T-helper 1 cell treated with Interleukin-12 subunit alpha and Interleukin-12 subunit beta and Interleukin-4 antibody, amounts not matched to agents 30 μg/mL and 1 μg/mL, for 36 hours (primary cell): ENCODE measurements around the gene TRIM63.

Experiments used
- H3K27ac Mint-ChIP-seq: one replicate; pipeline ENCODE4 v1.8.0; 2021; ENCODE audit warnings: mild to moderate bottlenecking, mixed read lengths
- H3K27me3 Mint-ChIP-seq: one replicate; pipeline ENCODE4 v1.8.0; 2021; ENCODE audit warnings: low read depth, mixed read lengths
- H3K36me3 Mint-ChIP-seq: one replicate; pipeline ENCODE4 v1.8.0; 2021; ENCODE audit warnings: low read depth, mixed read lengths
- H3K4me1 Mint-ChIP-seq: one replicate; pipeline ENCODE4 v1.8.0; 2021; ENCODE audit warnings: low read depth, mixed read lengths
- H3K4me3 Mint-ChIP-seq: one replicate; pipeline ENCODE4 v1.8.0; 2021; ENCODE audit warnings: mild to moderate bottlenecking, moderate library complexity, mixed read lengths
- H3K9me3 Mint-ChIP-seq: one replicate; pipeline ENCODE4 v1.8.0; 2021; ENCODE audit warnings: mixed read lengths

Gene TRIM63

DNA sequence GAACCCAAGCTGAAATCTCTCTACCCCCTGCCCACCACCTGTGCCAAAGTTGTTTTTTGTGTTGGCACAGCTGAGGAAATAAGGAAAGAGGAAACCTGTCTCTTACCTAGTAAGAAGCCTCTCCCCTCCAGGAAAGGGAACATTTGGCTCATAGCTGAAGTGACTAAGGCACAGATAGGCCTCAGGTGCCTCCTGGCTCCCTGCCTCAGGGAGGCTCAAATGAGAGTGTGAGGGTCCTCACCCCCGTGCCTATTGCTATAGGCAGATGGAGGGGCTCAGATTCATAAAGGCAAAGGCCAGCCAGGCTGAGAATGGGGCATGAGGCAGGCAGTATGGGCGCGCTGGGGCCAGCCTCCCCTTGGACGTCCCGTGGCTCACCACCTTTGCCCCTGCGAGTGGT, 29.0 kb downstream of the TRIM63 start:
- H3K4me3 Mint-ChIP-seq: no peak overlapping the region
- H3K4me1 Mint-ChIP-seq: peaks cover 12% of the 10 kb centered on the region
- H3K36me3 Mint-ChIP-seq: no peaks in the 10 kb centered on the region
- no peaks in the 10 kb centered on the region for H3K9me3 Mint-ChIP-seq
- H3K27ac Mint-ChIP-seq: no peak overlapping the region
- peaks cover 12% of the 10 kb centered on the region for H3K27me3 Mint-ChIP-seq

DNA sequence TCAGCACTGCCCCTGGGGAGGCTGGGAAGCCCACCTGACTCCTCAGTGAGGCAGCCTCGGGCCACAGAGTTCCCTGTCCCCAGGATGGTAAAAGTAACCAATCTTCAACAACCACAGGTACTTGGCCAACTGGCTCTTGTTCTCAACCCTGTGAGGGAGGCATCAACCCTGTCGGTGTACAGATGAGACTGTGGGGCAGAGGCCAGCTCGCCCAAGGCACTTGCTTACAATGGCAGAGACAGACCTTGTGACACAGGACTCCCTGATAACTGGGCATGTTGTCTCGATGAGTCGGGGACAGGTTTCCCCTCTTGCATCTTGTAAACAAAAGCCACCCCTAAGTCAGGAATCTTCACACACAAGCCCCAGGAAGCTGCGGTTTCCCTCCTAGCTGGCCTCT, 29.5 kb downstream of the TRIM63 start:
- peaks cover 12% of the 10 kb centered on the region for H3K4me1 Mint-ChIP-seq
- no peak overlapping the region for H3K4me3 Mint-ChIP-seq
- H3K27ac Mint-ChIP-seq: no peak overlapping the region
- no peaks in the 10 kb centered on the region for H3K36me3 Mint-ChIP-seq
- peaks cover 10% of the 10 kb centered on the region for H3K27me3 Mint-ChIP-seq
- H3K9me3 Mint-ChIP-seq: no peaks in the 10 kb centered on the region

DNA sequence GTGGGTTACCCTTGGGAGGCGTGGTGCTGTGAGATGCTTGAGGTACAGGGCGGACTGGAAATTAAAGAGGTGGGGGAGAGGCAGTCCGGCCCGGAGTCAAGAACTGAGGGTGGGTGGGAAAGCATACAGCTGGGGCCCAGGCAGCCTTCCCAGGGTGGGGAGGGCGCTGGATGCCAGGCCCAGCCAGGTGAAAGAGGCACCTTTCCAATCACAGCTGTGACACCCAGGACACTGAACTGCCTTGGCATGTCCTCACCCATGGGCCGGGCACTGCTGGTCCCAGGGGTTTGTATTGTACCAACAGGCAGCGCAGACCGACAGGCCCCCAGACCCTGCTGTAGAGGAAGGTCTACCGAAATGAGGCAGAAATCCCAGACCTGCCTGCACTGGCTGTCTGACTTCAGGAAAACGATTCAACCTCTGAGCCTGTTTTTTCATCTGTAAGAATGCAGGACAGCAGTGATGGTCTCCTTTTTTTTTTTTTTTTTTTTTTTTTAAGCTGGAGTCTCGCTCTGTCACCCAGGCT, 30.6 kb downstream of the TRIM63 start:
- peaks cover 14% of the 10 kb centered on the region for H3K27me3 Mint-ChIP-seq
- H3K27ac Mint-ChIP-seq: no peak overlapping the region
- H3K36me3 Mint-ChIP-seq: no peaks in the 10 kb centered on the region
- no peaks in the 10 kb centered on the region for H3K9me3 Mint-ChIP-seq
- H3K4me1 Mint-ChIP-seq: peaks cover 12% of the 10 kb centered on the region
- H3K4me3 Mint-ChIP-seq: no peak overlapping the region

DNA sequence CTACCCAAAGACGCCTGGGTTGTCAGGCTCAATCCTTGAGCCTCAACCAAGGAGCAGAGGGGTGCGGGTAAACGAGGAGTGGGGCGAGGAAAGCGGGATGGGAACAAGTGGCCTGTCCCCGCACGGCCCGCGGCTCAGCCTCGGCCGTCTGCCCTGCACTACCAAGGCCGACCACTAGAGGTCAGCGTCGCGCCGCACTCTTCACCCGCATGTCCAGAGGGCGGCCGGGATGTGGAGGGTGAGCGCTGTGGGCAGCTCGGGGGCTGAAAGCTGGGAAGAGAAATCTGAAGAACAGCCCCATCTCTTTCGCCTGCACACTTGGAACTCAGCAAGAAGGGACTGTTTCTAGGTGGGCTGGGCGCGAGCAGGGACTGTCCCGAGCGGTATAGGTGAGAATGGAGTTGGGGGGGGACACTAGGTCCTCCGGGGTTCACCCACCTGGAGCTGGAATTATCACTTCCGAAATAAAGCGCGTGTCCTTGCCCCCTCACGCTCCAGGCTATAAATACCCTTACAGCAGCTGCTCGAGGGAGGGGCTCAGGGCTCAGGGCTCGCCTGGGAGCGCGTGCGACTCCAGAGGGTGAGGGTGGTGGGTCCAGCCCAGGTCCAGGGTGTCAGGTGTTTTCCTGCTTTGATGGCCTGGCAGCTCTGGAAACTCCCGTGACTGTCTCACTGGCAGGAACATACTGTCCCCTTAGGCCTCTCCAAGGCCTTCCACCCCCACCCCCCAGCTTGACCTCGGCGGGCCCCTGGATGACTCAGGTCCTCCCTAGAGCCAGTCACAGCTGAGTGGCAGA, 31.3 kb downstream of the TRIM63 start:
- peaks cover 12% of the 10 kb centered on the region for H3K4me1 Mint-ChIP-seq
- no peaks in the 10 kb centered on the region for H3K9me3 Mint-ChIP-seq
- peaks cover 14% of the 10 kb centered on the region for H3K27me3 Mint-ChIP-seq
- H3K27ac Mint-ChIP-seq: no peak overlapping the region
- H3K4me3 Mint-ChIP-seq: peak overlapping the region; percentile 89
- no peaks in the 10 kb centered on the region for H3K36me3 Mint-ChIP-seq

DNA sequence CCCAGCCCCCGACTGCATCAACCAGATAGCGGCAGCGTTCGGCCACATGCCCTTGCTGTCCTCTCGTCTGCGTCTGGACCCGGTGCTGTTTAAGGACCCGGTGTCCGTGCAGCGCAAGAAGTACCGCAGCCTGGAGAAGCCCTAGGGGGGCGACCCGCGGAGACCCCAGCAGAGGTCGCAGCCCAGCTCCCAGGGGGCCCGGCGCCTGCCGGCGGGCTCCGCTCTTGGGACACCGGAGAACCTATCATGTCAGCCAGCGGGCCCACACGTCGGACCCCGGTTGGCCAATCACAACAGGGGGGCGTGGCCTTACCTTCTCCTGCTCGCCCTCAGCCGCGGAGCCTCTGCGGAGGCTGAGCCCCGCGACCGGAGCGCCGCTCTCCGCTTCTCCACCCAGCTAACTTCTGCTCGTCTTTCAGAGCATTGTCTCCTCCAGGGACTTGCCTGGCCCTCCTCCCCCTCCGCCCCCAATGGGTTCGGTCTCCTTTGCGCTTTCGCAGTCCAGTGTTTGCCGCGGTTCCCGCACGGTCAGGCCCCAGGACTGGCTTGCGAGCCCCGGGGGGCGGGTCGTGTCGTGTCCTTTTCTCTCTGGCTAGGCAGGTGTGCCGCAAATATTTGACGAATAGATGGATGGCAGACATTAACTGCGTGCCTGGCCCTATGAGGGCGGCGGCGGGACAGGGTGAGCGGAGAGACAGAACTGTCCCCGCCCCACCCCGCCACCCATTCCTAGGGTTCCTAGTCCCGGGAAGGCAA, 32.0 kb downstream of the TRIM63 start:
- H3K4me3 Mint-ChIP-seq: peak overlapping the region; percentile 89
- H3K36me3 Mint-ChIP-seq: no peaks in the 10 kb centered on the region
- peaks cover 12% of the 10 kb centered on the region for H3K4me1 Mint-ChIP-seq
- H3K9me3 Mint-ChIP-seq: no peaks in the 10 kb centered on the region
- peak overlapping the region; percentile 53 for H3K27ac Mint-ChIP-seq
- H3K27me3 Mint-ChIP-seq: peaks cover 14% of the 10 kb centered on the region

DNA sequence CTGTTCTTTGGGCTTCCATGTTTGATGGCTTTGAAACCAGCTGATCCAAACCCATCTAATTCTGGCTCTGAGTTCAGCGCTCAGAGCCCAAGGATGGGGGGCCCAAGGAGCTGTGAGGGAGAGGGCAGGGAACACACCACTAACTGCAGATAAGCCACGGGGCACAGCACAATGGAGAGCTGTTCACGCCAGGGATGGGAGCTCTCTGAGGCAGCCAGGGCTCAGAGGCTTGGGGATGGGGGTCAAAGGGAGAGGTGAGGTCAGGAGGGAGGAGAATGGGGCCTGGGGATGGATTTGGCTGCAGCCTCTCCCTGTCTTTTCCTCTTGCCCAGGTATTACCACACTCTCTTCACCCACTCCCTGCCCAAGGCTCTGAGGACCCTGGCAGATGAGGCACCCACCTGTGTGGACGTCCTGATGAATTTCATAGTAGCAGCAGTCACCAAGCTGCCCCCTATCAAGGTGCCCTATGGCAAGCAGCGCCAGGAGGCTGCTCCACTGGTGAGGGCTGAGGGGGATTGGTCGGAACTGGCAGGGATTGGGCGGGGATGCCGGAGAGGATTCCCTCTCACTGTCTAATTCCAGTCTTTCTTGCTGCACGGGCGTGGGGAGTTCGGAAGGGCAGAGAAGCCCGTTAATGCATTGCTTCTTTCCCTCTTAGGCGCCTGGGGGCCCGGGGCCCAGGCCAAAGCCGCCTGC, 32.8 kb downstream of the TRIM63 start:
- Mint-ChIP-seq H3K27me3 (peaks cover 14% of the 10 kb centered on the region), H3K36me3 (no peaks in the 10 kb centered on the region), H3K9me3 (no peaks in the 10 kb centered on the region), H3K4me3 (peak overlapping the region; percentile 89), H3K27ac (no peak overlapping the region), H3K4me1 (peaks cover 12% of the 10 kb centered on the region)

DNA sequence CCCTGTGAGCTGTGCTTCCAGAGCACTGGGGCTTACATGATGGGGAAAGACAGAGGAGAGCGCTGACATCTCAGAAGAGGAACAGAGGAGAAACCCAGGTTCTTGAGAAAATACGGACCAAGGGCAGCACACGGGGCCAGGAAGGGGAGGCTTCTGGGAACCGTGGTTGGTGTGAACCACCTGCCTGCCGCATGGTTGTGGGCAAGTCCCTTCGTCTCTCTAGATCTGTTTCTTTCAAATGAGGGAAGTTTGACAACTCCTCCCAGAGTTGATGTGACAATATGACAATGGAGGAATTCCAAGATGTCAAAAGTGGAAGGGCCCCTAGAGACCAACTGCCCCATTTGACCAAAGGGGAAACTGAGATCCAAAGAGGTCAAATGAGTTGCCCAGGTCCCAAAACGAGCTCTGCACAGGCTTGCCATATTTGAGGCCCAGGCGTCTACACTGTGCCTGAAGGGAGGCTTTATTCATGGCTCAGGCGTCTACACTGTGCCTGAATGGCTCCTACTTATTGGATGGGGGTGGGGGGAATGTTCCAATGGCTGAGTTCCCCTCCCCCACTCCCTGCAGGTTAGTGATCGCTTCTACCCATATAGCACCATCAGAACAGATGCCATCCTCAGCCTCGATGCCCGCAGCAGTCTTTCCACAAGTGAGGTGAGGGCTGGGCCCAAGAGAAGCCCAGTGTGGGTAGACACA, 34.6 kb downstream of the TRIM63 start:
- Mint-ChIP-seq H3K4me3 (no peak overlapping the region), H3K4me1 (peaks cover 13% of the 10 kb centered on the region), H3K9me3 (no peaks in the 10 kb centered on the region), H3K36me3 (no peaks in the 10 kb centered on the region), H3K27ac (no peak overlapping the region), H3K27me3 (peaks cover 14% of the 10 kb centered on the region)

DNA sequence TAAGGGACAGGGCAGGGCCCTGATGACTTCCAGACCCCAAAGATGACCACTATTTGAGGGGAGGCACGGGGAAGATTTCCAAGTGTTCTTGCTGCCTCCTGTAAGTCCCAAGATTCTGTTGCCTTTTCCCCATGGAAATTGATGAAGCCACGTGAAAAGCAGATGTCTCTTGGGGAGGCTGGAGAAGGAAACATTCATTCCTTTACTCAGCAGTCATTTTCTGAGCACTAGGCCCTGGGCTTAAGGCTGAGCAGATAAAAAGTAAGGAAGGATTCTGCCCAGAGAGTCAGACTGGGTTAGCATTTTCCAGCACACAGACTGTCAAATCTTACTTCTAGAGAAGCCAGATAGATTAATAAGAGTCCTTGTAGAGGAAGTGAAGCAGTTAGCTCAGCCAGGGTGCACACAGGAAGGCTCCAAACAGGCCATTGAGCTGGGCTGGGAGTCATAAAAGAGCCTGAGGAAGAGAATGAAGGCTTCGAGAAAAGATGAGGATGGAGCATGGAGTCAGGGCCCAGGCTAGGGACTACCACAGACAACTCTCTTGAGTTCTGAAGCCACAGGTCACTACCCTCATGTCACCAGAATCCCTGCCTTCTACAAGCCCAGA, 35.7 kb downstream of the TRIM63 start:
- peaks cover 14% of the 10 kb centered on the region for H3K27me3 Mint-ChIP-seq
- no peaks in the 10 kb centered on the region for H3K36me3 Mint-ChIP-seq
- no peak overlapping the region for H3K4me3 Mint-ChIP-seq
- no peaks in the 10 kb centered on the region for H3K9me3 Mint-ChIP-seq
- peaks cover 16% of the 10 kb centered on the region for H3K4me1 Mint-ChIP-seq
- no peak overlapping the region for H3K27ac Mint-ChIP-seq

DNA sequence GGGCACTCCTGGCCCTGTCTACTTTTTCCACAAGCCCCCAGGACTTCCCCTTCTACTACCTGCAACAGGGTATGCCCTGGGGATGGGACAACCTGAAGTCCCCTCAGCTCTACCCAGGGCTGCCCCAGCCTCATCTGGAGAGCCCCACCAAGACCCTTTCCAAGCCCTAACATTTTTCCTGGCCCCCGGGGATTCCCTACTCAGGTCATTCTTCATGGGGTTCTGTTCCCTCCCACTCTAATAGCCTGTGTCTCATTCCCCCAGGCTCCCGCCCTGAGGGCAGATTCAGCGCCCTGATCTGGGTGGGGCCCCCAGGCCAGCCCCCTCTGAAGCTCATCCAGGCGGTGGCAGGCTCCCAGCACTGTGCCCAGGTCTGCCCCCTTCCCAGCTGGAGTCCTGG, 36.2 kb downstream of the TRIM63 start:
- Mint-ChIP-seq H3K4me3 (no peak overlapping the region), H3K36me3 (no peaks in the 10 kb centered on the region), H3K4me1 (peaks cover 16% of the 10 kb centered on the region), H3K9me3 (no peaks in the 10 kb centered on the region), H3K27ac (no peak overlapping the region), H3K27me3 (peaks cover 14% of the 10 kb centered on the region)

DNA sequence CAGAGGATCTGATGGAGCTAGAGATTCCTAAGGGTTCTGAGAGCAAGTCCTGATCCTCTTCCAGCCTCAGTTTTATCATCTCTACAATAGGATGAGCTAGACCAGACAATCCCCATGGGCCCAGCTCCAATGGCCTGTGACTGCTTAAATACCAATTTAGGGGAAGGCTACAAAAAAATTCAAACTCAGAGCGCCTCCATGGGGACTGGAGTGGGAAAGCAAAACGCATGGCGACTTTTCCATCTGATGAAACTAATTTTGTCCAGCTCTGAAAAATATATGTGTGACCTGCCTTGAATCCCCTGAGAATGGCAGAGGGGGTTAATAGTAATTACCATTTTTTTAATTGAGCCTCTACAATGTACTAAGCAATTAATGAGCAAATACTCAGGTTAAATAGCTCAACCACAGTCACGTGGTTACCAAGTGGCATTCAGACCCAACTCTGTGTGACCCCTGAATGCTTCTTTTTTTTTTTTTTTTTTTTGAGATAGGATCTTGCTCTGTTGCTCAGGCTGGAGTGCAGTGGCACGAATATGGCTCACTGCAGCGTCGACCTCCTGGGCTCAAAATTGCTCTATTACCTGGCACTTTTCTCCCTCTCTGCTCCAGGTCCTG, 37.5 kb downstream of the TRIM63 start:
- H3K4me3 Mint-ChIP-seq: no peak overlapping the region
- peaks cover 10% of the 10 kb centered on the region for H3K4me1 Mint-ChIP-seq
- H3K36me3 Mint-ChIP-seq: no peaks in the 10 kb centered on the region
- H3K9me3 Mint-ChIP-seq: no peaks in the 10 kb centered on the region
- H3K27me3 Mint-ChIP-seq: peaks cover 11% of the 10 kb centered on the region
- H3K27ac Mint-ChIP-seq: no peak overlapping the region

DNA sequence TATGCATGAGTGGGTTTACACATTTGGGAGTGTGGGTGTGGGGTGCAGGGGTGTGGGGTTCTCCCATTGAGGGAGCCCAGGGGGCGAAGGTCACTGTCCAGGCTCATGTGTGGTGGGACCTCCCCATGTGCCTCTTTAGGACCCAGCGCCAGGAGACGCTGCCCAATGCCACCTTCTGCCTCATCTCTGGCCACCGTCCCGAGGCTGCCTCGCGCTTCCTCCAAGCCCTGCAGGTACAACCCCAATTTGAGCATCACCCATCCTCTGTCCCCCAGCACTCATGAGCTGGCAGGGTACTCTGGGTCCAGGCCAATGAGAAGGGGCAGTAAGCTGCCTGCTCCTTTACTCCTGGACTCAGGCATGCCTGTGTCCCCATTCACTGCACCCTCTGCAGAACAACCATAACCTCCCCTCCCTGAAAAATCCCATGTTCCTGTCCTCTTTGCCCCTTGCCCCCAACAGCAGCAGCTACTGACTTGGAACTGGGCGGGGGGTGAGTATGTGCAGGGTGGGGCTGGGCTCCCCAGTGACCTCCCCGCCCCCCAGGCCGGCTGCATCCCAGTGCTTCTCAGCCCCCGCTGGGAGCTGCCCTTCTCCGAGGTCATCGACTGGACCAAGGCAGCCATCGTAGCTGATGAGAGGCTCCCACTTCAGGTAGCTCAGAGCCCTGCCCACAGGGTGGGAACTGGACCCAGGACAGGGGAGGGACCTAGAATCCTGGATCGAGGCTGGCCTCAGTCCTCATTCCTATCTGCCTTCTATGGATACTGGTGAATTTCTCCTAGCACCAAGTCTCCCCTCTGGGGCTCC, 38.2 kb downstream of the TRIM63 start:
- no peak overlapping the region for H3K27ac Mint-ChIP-seq
- no peak overlapping the region for H3K4me3 Mint-ChIP-seq
- H3K4me1 Mint-ChIP-seq: peaks cover 4% of the 10 kb centered on the region
- no peaks in the 10 kb centered on the region for H3K36me3 Mint-ChIP-seq
- H3K9me3 Mint-ChIP-seq: no peaks in the 10 kb centered on the region
- H3K27me3 Mint-ChIP-seq: peaks cover 4% of the 10 kb centered on the region

DNA sequence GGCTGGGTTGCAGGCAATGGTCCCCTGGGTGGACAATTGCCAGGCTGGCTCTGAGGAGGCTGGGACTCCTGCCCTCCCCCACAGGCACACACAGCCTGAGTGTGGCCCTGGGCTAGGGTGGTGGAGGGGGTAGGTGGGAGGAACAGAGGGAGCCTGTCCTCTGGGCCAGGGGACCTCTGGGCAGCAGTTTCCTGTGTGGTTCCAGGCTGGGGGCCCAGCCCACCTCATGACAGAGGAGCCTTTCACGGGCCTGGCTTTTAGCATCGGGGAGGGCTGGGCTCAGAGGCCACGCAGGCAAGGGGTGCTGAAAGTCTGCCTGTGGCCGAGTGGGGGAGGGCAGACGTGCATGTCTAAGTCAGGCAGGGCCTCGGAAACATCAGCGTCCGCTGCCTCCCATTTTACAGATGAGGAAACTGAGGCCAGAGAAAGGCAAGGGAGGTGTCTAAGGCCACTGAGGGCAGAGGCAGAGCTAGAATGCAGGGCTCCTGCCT, 38.9 kb downstream of the TRIM63 start:
- peaks cover 4% of the 10 kb centered on the region for H3K4me1 Mint-ChIP-seq
- H3K36me3 Mint-ChIP-seq: no peaks in the 10 kb centered on the region
- no peaks in the 10 kb centered on the region for H3K9me3 Mint-ChIP-seq
- no peak overlapping the region for H3K27ac Mint-ChIP-seq
- H3K27me3 Mint-ChIP-seq: peaks cover 4% of the 10 kb centered on the region
- H3K4me3 Mint-ChIP-seq: no peak overlapping the region
